Activated CD4-positive, alpha-beta memory T cell treated with anti-CD3 and anti-CD28 coated beads for 36 hours (primary cell): ENCODE data around the gene HS3ST5. TPM values are rescaled to one million over a fixed set of nuclear protein-coding genes. Genes with fewer than 3 reads are reported as not detected.
"Not testable (repeated sequence)": the region's sequence is repeated elsewhere in the genome, so short reads cannot be mapped to it uniquely, and the experiment has no call there.

Experiments used
- CTCF ChIA-PET: fragments of 350-600 bp; sonication (Branson Sonifier 250); formaldehyde crosslinking; loops from one replicate; lab custom pipeline; 2021; ENCODE audit warnings: antibody characterized with exemption, inconsistent platforms; lab: Charles Lee
- POLR2A ChIA-PET: fragments of 350-600 bp; sonication (Branson Sonifier 250); formaldehyde crosslinking; loops from one replicate; lab custom pipeline; 2021; ENCODE audit warnings: antibody characterized with exemption; lab: Charles Lee
- DNase-seq: peaks from one replicate; pipeline ENCODE4 v3.0.0-alpha.2; 2020
- H3K27ac Mint-ChIP-seq: one replicate; pipeline ENCODE4 v1.8.0; 2021; ENCODE audit warnings: mixed read lengths
- H3K27me3 Mint-ChIP-seq: one replicate; pipeline ENCODE4 v1.8.0; 2021; ENCODE audit warnings: mixed read lengths
- H3K36me3 Mint-ChIP-seq: one replicate; pipeline ENCODE4 v1.8.0; 2021; ENCODE audit warnings: mixed read lengths
- H3K4me1 Mint-ChIP-seq: one replicate; pipeline ENCODE4 v1.8.0; 2021; ENCODE audit warnings: low read depth, mixed read lengths
- H3K4me3 Mint-ChIP-seq: one replicate; pipeline ENCODE4 v1.8.0; 2021; ENCODE audit warnings: mild to moderate bottlenecking, mixed read lengths
- H3K9me3 Mint-ChIP-seq: one replicate; pipeline ENCODE4 v1.8.0; 2021; ENCODE audit warnings: mixed read lengths
- intact Hi-C: fragments of 100-400 bp; cut with micrococcal nuclease; formaldehyde crosslinking; loops from one replicate; pipeline ENCODE4 v1.15.1; 2023
- total RNA-seq, 2 experiments: library from RNA; stranded (reverse); gene quantifications; one replicate each; pipeline ENCODE4 v1.2.3, GENCODE V29; 2021

The HS3ST5 gene
- total RNA-seq, 2 experiments from 2014 or later, result not detected

- CTCF ChIA-PET, result no interaction called here
- no peaks in the 10 kb centered on the region for H3K27me3 Mint-ChIP-seq
- H3K36me3 Mint-ChIP-seq, result no peaks in the 10 kb centered on the region
- H3K4me1 Mint-ChIP-seq, result no peaks in the 10 kb centered on the region
- POLR2A ChIA-PET, result no interaction called here
- intact Hi-C loops, result no loop called here
- no peaks in the 10 kb centered on the region for H3K9me3 Mint-ChIP-seq
- no peak overlapping the region for H3K27ac Mint-ChIP-seq
- no peak overlapping the region for H3K4me3 Mint-ChIP-seq
- no peak for DNase-seq
These were observed 189.4 kb downstream of the HS3ST5 start for GRCh38 chr6:114153448-114153847.

- no peaks in the 10 kb centered on the region for H3K36me3 Mint-ChIP-seq
- H3K4me3 Mint-ChIP-seq, result no peak overlapping the region
- H3K4me1 Mint-ChIP-seq, result no peaks in the 10 kb centered on the region
- intact Hi-C loops, result no loop called here
- ChIA-PET CTCF (interaction anchor here (0.8 kb wide), 1 partner anchor 12 kb away, joined by 3 read pairs; no protein-coding TSS in a partner anchor), POLR2A (no interaction called here)
- no peaks in the 10 kb centered on the region for H3K27me3 Mint-ChIP-seq
- H3K27ac Mint-ChIP-seq, result no peak overlapping the region
- DNase-seq, result no peak
- peaks cover 8% of the 10 kb centered on the region for H3K9me3 Mint-ChIP-seq
These were observed 191.6 kb downstream of the HS3ST5 start for GRCh38 chr6:114151064-114151690.

- H3K4me1 Mint-ChIP-seq, H3K27me3 Mint-ChIP-seq, POLR2A ChIA-PET, H3K27ac Mint-ChIP-seq, intact Hi-C loops, CTCF ChIA-PET, H3K9me3 Mint-ChIP-seq, DNase-seq, H3K36me3 Mint-ChIP-seq, H3K4me3 Mint-ChIP-seq: not testable (repeated sequence)
These were observed 193.6 kb downstream of the HS3ST5 start for GRCh38 chr6:114149182-114149581.

GRCh38 chr6:114144887-114145851 lies 197.7 kb downstream of the HS3ST5 start:
- CTCF ChIA-PET, result no interaction called here
- no peak overlapping the region for H3K27ac Mint-ChIP-seq

GRCh38 chr6:114142258-114142657 lies 200.6 kb downstream of the HS3ST5 start:
- intact Hi-C loops, result no loop called here

More at GRCh38 chr6:114144887-114145851, 197.7 kb downstream of the HS3ST5 start:
- POLR2A ChIA-PET, result no interaction called here
- H3K4me3 Mint-ChIP-seq, result no peak overlapping the region
- H3K9me3 Mint-ChIP-seq, result peaks cover 8% of the 10 kb centered on the region
- H3K27me3 Mint-ChIP-seq, result peaks cover 4% of the 10 kb centered on the region
- no peaks in the 10 kb centered on the region for H3K4me1 Mint-ChIP-seq
- intact Hi-C loops, result no loop called here
- DNase-seq, result no peak
- no peaks in the 10 kb centered on the region for H3K36me3 Mint-ChIP-seq

GRCh38 chr6:114140416-114140815 lies 202.4 kb downstream of the HS3ST5 start:
- Mint-ChIP-seq H3K27me3 (peaks cover 14% of the 10 kb centered on the region), H3K4me1 (no peaks in the 10 kb centered on the region), H3K36me3 (no peaks in the 10 kb centered on the region), H3K9me3 (no peaks in the 10 kb centered on the region), H3K27ac (no peak overlapping the region), H3K4me3 (no peak overlapping the region)
- POLR2A ChIA-PET, result no interaction called here
- DNase-seq, result no peak
- CTCF ChIA-PET, result no interaction called here
- intact Hi-C loops, result no loop called here

More at GRCh38 chr6:114142258-114142657, 200.6 kb downstream of the HS3ST5 start:
- no peak for DNase-seq
- no peaks in the 10 kb centered on the region for H3K36me3 Mint-ChIP-seq
- no peak overlapping the region for H3K4me3 Mint-ChIP-seq
- ChIA-PET POLR2A (no interaction called here), CTCF (no interaction called here)
- peaks cover 7% of the 10 kb centered on the region for H3K9me3 Mint-ChIP-seq
- H3K27ac Mint-ChIP-seq, result no peak overlapping the region
- no peaks in the 10 kb centered on the region for H3K4me1 Mint-ChIP-seq
- peaks cover 8% of the 10 kb centered on the region for H3K27me3 Mint-ChIP-seq

- intact Hi-C loops, result no loop called here
- H3K27me3 Mint-ChIP-seq, result peaks cover 12% of the 10 kb centered on the region
- DNase-seq, result no peak
- ChIA-PET POLR2A (no interaction called here), CTCF (no interaction called here)
- H3K4me1 Mint-ChIP-seq, result no peaks in the 10 kb centered on the region
- no peak overlapping the region for H3K27ac Mint-ChIP-seq
- H3K4me3 Mint-ChIP-seq, result no peak overlapping the region
- H3K9me3 Mint-ChIP-seq, result no peaks in the 10 kb centered on the region
- no peaks in the 10 kb centered on the region for H3K36me3 Mint-ChIP-seq
These were observed 204.1 kb downstream of the HS3ST5 start for GRCh38 chr6:114138577-114139248.

- H3K27me3 Mint-ChIP-seq, result peaks cover 12% of the 10 kb centered on the region
- POLR2A ChIA-PET, result no interaction called here
- H3K36me3 Mint-ChIP-seq, result no peaks in the 10 kb centered on the region
- intact Hi-C loops, result no loop called here
- H3K4me1 Mint-ChIP-seq, result no peaks in the 10 kb centered on the region
- no peak overlapping the region for H3K4me3 Mint-ChIP-seq
- no peak overlapping the region for H3K27ac Mint-ChIP-seq
- DNase-seq, result no peak
- CTCF ChIA-PET, result no interaction called here
- no peaks in the 10 kb centered on the region for H3K9me3 Mint-ChIP-seq
These were observed 207.4 kb downstream of the HS3ST5 start for GRCh38 chr6:114135363-114135971.

- ChIA-PET CTCF (no interaction called here), POLR2A (no interaction called here)
- Mint-ChIP-seq H3K4me3 (no peak overlapping the region), H3K27me3 (peaks cover 8% of the 10 kb centered on the region), H3K9me3 (no peaks in the 10 kb centered on the region), H3K36me3 (no peaks in the 10 kb centered on the region), H3K4me1 (no peaks in the 10 kb centered on the region), H3K27ac (no peak overlapping the region)
- DNase-seq, result no peak
- intact Hi-C loops, result no loop called here
These were observed 209.0 kb downstream of the HS3ST5 start for GRCh38 chr6:114133816-114134215.

GRCh38 chr6:114131945-114132344 lies 210.9 kb downstream of the HS3ST5 start:
- H3K27me3 Mint-ChIP-seq, result peaks cover 8% of the 10 kb centered on the region
- no peak overlapping the region for H3K4me3 Mint-ChIP-seq
- H3K36me3 Mint-ChIP-seq, result no peaks in the 10 kb centered on the region
- intact Hi-C loops, result no loop called here
- H3K4me1 Mint-ChIP-seq, result no peaks in the 10 kb centered on the region
- DNase-seq, result no peak
- H3K9me3 Mint-ChIP-seq, result no peaks in the 10 kb centered on the region
- H3K27ac Mint-ChIP-seq, result no peak overlapping the region
- POLR2A ChIA-PET, result no interaction called here
- CTCF ChIA-PET, result no interaction called here

- intact Hi-C loops, result no loop called here
- H3K9me3 Mint-ChIP-seq, result no peaks in the 10 kb centered on the region
- H3K36me3 Mint-ChIP-seq, result no peaks in the 10 kb centered on the region
- ChIA-PET POLR2A (no interaction called here), CTCF (no interaction called here)
- DNase-seq, result no peak
- no peak overlapping the region for H3K27ac Mint-ChIP-seq
- no peak overlapping the region for H3K4me3 Mint-ChIP-seq
- peaks cover 5% of the 10 kb centered on the region for H3K27me3 Mint-ChIP-seq
- no peaks in the 10 kb centered on the region for H3K4me1 Mint-ChIP-seq
These were observed 217.2 kb downstream of the HS3ST5 start for GRCh38 chr6:114125576-114125975.
